Heart left ventricle (tissue), 16 donors: ENCODE measurements around the gene FREY1. TPM values are rescaled to one million over a fixed set of nuclear protein-coding genes. Genes with fewer than 3 reads are reported as not detected.

Source experiments
- ATAC-seq, 4 donors: fragments of 200-7000 bp; cut with Tn5 transposase; one replicate each; pipeline ENCODE4 v1.9.1; 2020 to 2022; ENCODE audit warnings: moderate library complexity in 4 of 4, mild to moderate bottlenecking in 3 of 4, moderate number of reproducible peaks in 1 of 4
- DNase-seq, 5 donors: peaks; one replicate each; pipeline ENCODE4 v3.0.0-alpha.2; 2020
- H3K27ac ChIP-seq, 12 donors: fragments of 200-600 bp; sonication (generic) in 4 of 12; one replicate each; pipeline versions ENCODE4 v1.5.0 to v1.8.0; 2016 to 2022; ENCODE audit warnings: mild to moderate bottlenecking in 2 of 12
- H3K27me3 ChIP-seq, 9 donors: fragments of 200-600 bp; sonication (generic) in 2 of 9; one replicate each; pipeline versions ENCODE4 v1.5.1 to v1.8.0; 2016 to 2022; ENCODE audit warnings: mild to moderate bottlenecking in 3 of 9
- H3K36me3 ChIP-seq, 9 donors: fragments of 200-600 bp; sonication (generic) in 2 of 9; one replicate each; pipeline versions ENCODE4 v1.5.0 to v1.8.0; 2018 to 2022; ENCODE audit warnings: mild to moderate bottlenecking in 2 of 9
- H3K4me1 ChIP-seq, 12 donors: fragments of 200-600 bp; sonication (generic) in 4 of 12; one replicate each; pipeline versions ENCODE4 v1.5.0 to v1.8.0; 2016 to 2022; ENCODE audit warnings: mild to moderate bottlenecking in 3 of 12
- H3K4me3 ChIP-seq, 12 donors: fragments of 200-600 bp; sonication (generic) in 4 of 12; one replicate each; pipeline versions ENCODE4 v1.5.0 to v1.8.0; 2017 to 2022; ENCODE audit warnings: mild to moderate bottlenecking in 9 of 12, moderate library complexity in 4 of 12
- H3K9me3 ChIP-seq, 12 donors: fragments of 200-600 bp; sonication (generic) in 4 of 12; one replicate each; pipeline versions ENCODE4 v1.5.0 to v1.8.0; 2016 to 2022; ENCODE audit warnings: mild to moderate bottlenecking in 1 of 12
- CTCF ChIP-seq, 12 donors: fragments of 200-600 bp; sonication (generic) in 4 of 12; IDR thresholded peaks; one replicate each; pipeline versions ENCODE4 v1.5.0 to v1.8.0; 2018 to 2022; ENCODE audit warnings: antibody characterized with exemption in 12 of 12, mild to moderate bottlenecking in 5 of 12
- POLR2A ChIP-seq, 2 donors: fragments of 450-650 bp; IDR thresholded peaks; one replicate each; pipeline ENCODE4 v1.6.1; 2017; ENCODE audit warnings: antibody characterized with exemption in 2 of 2, mild to moderate bottlenecking in 2 of 2, moderate library complexity in 2 of 2
- WGBS, 4 donors: extraction: QIAGEN DNeasy Blood & Tissue Kit in 2 of 4; methylation state at CpG; one replicate each; pipeline versions ENCODE4 v1.1.5 to v1.1.7; 2013 to 2018; 5-methylcytosine and 5-hydroxymethylcytosine counted together
- intact Hi-C, 10 donors: fragments of 100-400 bp; cut with DNase I; formaldehyde crosslinking; loops; one replicate each; pipeline versions ENCODE4 v1.11.1 to v1.14.2; 2022
- polyA plus RNA-seq, 2 donors: library from polyadenylated mRNA; stranded (reverse); fragments of 200-250 nt; gene quantifications; one replicate each; pipeline ENCODE4 v1.2.3, GENCODE V29; 2013
- total RNA-seq, 9 donors: library from RNA; depleted of rRNA in 2 of 9; stranded (reverse); fragments of >200 nt in 2 of 9; fragmentation: NEBNext Ultra II Directional in 3 of 9; extraction: Animal tissue kit (Norgen Biotek cat#: 25700) in 3 of 9; gene quantifications; one replicate each; pipeline versions ENCODE4 v1.1.0 to v1.2.4, GENCODE V29; 2016 to 2023
- donor health status: ischemic (EF 13 %, LVEDD 7.1; RV severe dilation, severe dysfunction).
- donor health status: healthy with polysubstance abuse.
- donor health status: DM: no; HTN: yes; CAD: no.
- donor health status: DM: no; HTN: no; CAD: no.
- donor health status: ischemic (EF 25% LVEDD 6.9; RV normal size, moderate dysfunction).
- donor health status: ischemic (EF 25% LVEDD 5.7; RV mildly dilated, moderate dysfunction).
- donor health status: healthy.
- donor health status: DM: yes; HTN: yes; CAD: no.
- donor health status: ischemic (EF 35%, LVEDD 5.7; RV mildly dilated, moderate dysfunction).
- donor health status: nonischemic (EF 11% LVEDD 7.7; RV severe dilation, severe dysfunction).
- donor health status: DM: yes; HTN: yes; CAD: no.
- donor health status: PGD.
- donor health status: ischemic (EF 29% LVEDD 5.4; RV normal size, mild dysfunction).
- donor health status: nonischemic (EF 23%, LVEDD 6.1; RV moderate dilation, normal function).

The FREY1 gene
- total and polyA plus RNA-seq, 11 donors, result 0.37 to 1.00 (median 0.45) TPM; not detected in 5

- TF ChIP-seq CTCF (IDR thresholded peaks at IDR 0.05), result no peak
- 76 to 83% (median 79%) methylated on average over 2 to 13 of the region's 13 CpGs for WGBS, 4 donors
- ATAC-seq (no peak), DNase-seq (peak in 2 of 5 donors; percentile 24 to 33)
- H3K4me3 ChIP-seq, result no peak overlapping the region
- no peak overlapping the region for H3K27ac ChIP-seq
- H3K9me3 ChIP-seq, result no peaks in the 10 kb centered on the region
- H3K4me1 ChIP-seq, result peaks cover 0 to 40% (median 23%) of the 10 kb centered on the region in 12 donors
- intact Hi-C loops, result loop anchor here in 5 of 10 donors (5.0 to 10.0 kb wide), 2 partner anchors 51 to 68 kb away; partner anchors contain the start of gene CRY2 (in 3 of the 5)
- peaks cover 0 to 57% (median 53%) of the 10 kb centered on the region in 9 donors for H3K36me3 ChIP-seq
- no peaks in the 10 kb centered on the region for H3K27me3 ChIP-seq
Observed at GRCh38 chr11:45915446-45915845, 8.4 kb upstream of the FREY1 start.

GRCh38 chr11:45913942-45914635, 7.0 kb upstream of the FREY1 start:
- peak in 1 of 5 donors; percentile 47 for DNase-seq
- peaks cover 0 to 69% (median 62%) of the 10 kb centered on the region in 9 donors for H3K36me3 ChIP-seq
- no peaks in the 10 kb centered on the region for H3K27me3 ChIP-seq
- no peak for TF ChIP-seq CTCF (IDR thresholded peaks at IDR 0.05)
- no peak for TF ChIP-seq POLR2A (IDR thresholded peaks at IDR 0.05)
- peaks cover 0 to 29% (median 19%) of the 10 kb centered on the region in 12 donors for H3K4me1 ChIP-seq
- no peaks in the 10 kb centered on the region for H3K9me3 ChIP-seq
- WGBS, 4 donors, result 84 to 90% (median 87%) methylated on average over 11 to 22 of the region's 22 CpGs
- no peak for ATAC-seq
- intact Hi-C loops, result loop anchor here in 2 of 10 donors (10.0 kb wide), 1 partner anchor 49 kb away; no protein-coding TSS in a partner anchor
- H3K27ac ChIP-seq, result no peak overlapping the region
- H3K4me3 ChIP-seq, result no peak overlapping the region

- WGBS, 4 donors, result 94 to 96% (median 96%) methylated on average over 18 to 19 of the region's 19 CpGs
- Histone ChIP-seq H3K4me3 (no peak overlapping the region), H3K27ac (no peak overlapping the region), H3K27me3 (no peaks in the 10 kb centered on the region), H3K9me3 (no peaks in the 10 kb centered on the region), H3K36me3 (peaks cover 0 to 71% (median 62%) of the 10 kb centered on the region in 9 donors), H3K4me1 (peaks cover 0 to 23% (median 15%) of the 10 kb centered on the region in 12 donors)
- no peak for ATAC-seq
- DNase-seq, result peak in 1 of 5 donors; percentile 50
- TF ChIP-seq POLR2A (IDR thresholded peaks at IDR 0.05) (no peak), CTCF (IDR thresholded peaks at IDR 0.05) (no peak)
- intact Hi-C loops, result loop anchor here in 2 of 10 donors (10.0 kb wide), 1 partner anchor 49 kb away; no protein-coding TSS in a partner anchor
Observed at GRCh38 chr11:45913514-45913913, 6.4 kb upstream of the FREY1 start.

- DNase-seq, result no peak
- Histone ChIP-seq H3K4me1 (peaks cover 0 to 7% (median 0%) of the 10 kb centered on the region in 12 donors), H3K27me3 (no peaks in the 10 kb centered on the region), H3K36me3 (peaks cover 0 to 66% (median 57%) of the 10 kb centered on the region in 9 donors), H3K27ac (no peak overlapping the region), H3K9me3 (no peaks in the 10 kb centered on the region), H3K4me3 (no peak overlapping the region)
- TF ChIP-seq CTCF (IDR thresholded peaks at IDR 0.05), result no peak
- no peak for TF ChIP-seq POLR2A (IDR thresholded peaks at IDR 0.05)
- ATAC-seq, result no peak
- intact Hi-C loops, result loop anchor here in 2 of 10 donors (10.0 kb wide), 1 partner anchor 46 kb away; no protein-coding TSS in a partner anchor
- 71 to 78% (median 74%) methylated on average over 9 of the region's 9 CpGs for WGBS, 4 donors
Observed at GRCh38 chr11:45910623-45911022, 3.6 kb upstream of the FREY1 start.
